Suprapubic skin (tissue), 3 donors: ENCODE data around the gene CNPY3.
"Not testable (repeated sequence)": the region's sequence is repeated elsewhere in the genome, so short reads cannot be mapped to it uniquely, and the experiment has no call there.

Experiments used
- POLR2A ChIP-seq, 2 donors: fragments of 450-650 bp; IDR thresholded peaks; one replicate each; pipeline ENCODE4 v1.6.1; 2017; ENCODE audit warnings: antibody characterized with exemption in 2 of 2, mild to moderate bottlenecking in 2 of 2, moderate library complexity in 2 of 2
- TF ChIP-seq, protein P1 (sequence below), 2 donors: fragments of 200-600 bp in 1 of 2; fragments of 450-650 bp in 1 of 2; sonication (generic) in 1 of 2; IDR thresholded peaks; one replicate each; pipeline ENCODE4 v1.5.1; 2016 to 2019; ENCODE audit warnings: antibody characterized with exemption in 2 of 2, mild to moderate bottlenecking in 1 of 2, moderate library complexity in 1 of 2

DNA sequence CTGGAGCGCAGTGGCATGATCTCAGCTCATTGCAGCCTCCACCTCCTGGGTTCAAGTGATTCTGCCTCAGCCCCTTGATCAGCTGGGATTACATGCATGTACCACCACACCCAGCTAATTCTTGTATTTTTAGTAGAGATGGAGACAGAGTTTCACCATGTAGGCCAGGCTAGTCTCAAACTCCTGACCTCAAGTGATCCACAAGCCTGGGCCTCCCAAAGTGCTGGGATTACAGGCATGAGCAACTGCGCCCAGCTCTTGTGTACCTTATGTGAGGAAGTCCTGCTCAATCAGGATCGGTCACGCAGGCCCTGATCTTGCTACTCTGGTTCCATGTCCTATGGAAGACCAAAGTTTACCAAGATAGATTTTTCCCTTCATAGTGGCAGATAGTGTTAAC is 41.1 kb upstream of the CNPY3 start:
- TF ChIP-seq, protein P1, sequence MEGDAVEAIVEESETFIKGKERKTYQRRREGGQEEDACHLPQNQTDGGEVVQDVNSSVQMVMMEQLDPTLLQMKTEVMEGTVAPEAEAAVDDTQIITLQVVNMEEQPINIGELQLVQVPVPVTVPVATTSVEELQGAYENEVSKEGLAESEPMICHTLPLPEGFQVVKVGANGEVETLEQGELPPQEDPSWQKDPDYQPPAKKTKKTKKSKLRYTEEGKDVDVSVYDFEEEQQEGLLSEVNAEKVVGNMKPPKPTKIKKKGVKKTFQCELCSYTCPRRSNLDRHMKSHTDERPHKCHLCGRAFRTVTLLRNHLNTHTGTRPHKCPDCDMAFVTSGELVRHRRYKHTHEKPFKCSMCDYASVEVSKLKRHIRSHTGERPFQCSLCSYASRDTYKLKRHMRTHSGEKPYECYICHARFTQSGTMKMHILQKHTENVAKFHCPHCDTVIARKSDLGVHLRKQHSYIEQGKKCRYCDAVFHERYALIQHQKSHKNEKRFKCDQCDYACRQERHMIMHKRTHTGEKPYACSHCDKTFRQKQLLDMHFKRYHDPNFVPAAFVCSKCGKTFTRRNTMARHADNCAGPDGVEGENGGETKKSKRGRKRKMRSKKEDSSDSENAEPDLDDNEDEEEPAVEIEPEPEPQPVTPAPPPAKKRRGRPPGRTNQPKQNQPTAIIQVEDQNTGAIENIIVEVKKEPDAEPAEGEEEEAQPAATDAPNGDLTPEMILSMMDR (IDR thresholded peaks at IDR 0.05) = not testable (repeated sequence)
- not testable (repeated sequence) for TF ChIP-seq POLR2A (IDR thresholded peaks at IDR 0.05)
